Spleen (tissue), 7 donors: Measurements from ENCODE around the gene OR9Q1.

Experiments
- CTCF ChIP-seq, 11 experiments: fragments of 200-600 bp in 7 of 11; fragments of 450-650 bp in 4 of 11; sonication (generic) in 4 of 11; IDR thresholded peaks in 8 of 11; conservative IDR thresholded peaks in 3 of 11; 1 replicate in 7 of 11; 2 replicates in 4 of 11; pipeline versions ENCODE4 v1.4.0 to v1.8.0; 2016 to 2021; ENCODE audit warnings: antibody characterized with exemption in 11 of 11, inconsistent platforms in 4 of 11, mild to moderate bottlenecking in 1 of 11
- POLR2AphosphoS5 ChIP-seq, 3 donors: sonication (generic); formaldehyde crosslinking; IDR thresholded peaks; one replicate each; pipeline ENCODE4 v1.5.1; 2017; ENCODE audit warnings: antibody characterized with exemption in 3 of 3
- donor health status: DM: no; HTN: no; CAD: no; lungs with moderate emphysema.
- donor health status: DM: no; HTN: no; CAD: no.
- donor health status: DM: no; HTN: no; CAD: no.

GRCh38 chr11:57978686-57979531 lies 44.8 kb upstream of the OR9Q1 start:
- TF ChIP-seq CTCF (IDR thresholded peaks at IDR 0.05 in 8 of 11, conservative IDR thresholded peaks at IDR 0.05 in 3 of 11) (no peak), POLR2AphosphoS5 (IDR thresholded peaks at IDR 0.05) (no peak)
